Vagina (tissue), 2 donors: ENCODE measurements around the gene JAG2. TPM values are rescaled to one million over a fixed set of nuclear protein-coding genes. Genes with fewer than 3 reads are reported as not detected.

Experiments
- DNase-seq, 2 donors: peaks; one replicate each; pipeline ENCODE4 v3.0.0-alpha.2; 2017; ENCODE audit errors: extremely low spot score in 2 of 2
- H3K27ac ChIP-seq: fragments of 200-600 bp; sonication (generic); one replicate; pipeline ENCODE4 v1.5.1; 2019
- H3K27me3 ChIP-seq: fragments of 200-600 bp; sonication (generic); one replicate; pipeline ENCODE4 v1.5.1; 2019
- H3K36me3 ChIP-seq, 2 donors: fragments of 200-600 bp; sonication (generic); one replicate each; pipeline ENCODE4 v1.5.1; 2017 to 2019
- H3K4me1 ChIP-seq: fragments of 200-600 bp; sonication (generic); one replicate; pipeline ENCODE4 v1.5.1; 2019
- H3K4me3 ChIP-seq, 2 donors: fragments of 200-600 bp; sonication (generic); 1 replicate in 1 of 2; 2 replicates in 1 of 2; pipeline ENCODE4 v1.5.1; 2016 to 2019
- H3K9me3 ChIP-seq: fragments of 200-600 bp; sonication (generic); one replicate; pipeline ENCODE4 v1.5.1; 2019
- POLR2A ChIP-seq, 2 donors: fragments of 450-650 bp; IDR thresholded peaks; one replicate each; pipeline ENCODE4 v1.6.1; 2017; ENCODE audit warnings: antibody characterized with exemption in 2 of 2, mild to moderate bottlenecking in 2 of 2, moderate library complexity in 2 of 2
- POLR2AphosphoS5 ChIP-seq, 2 donors: sonication (generic); formaldehyde crosslinking; IDR thresholded peaks; one replicate each; pipeline ENCODE4 v1.9.0; 2017; ENCODE audit warnings: antibody characterized with exemption in 2 of 2, mild to moderate bottlenecking in 2 of 2, low read depth in 1 of 2; ENCODE audit not compliant: insufficient read depth in 1 of 2
- intact Hi-C: fragments of 100-400 bp; cut with DNase I; formaldehyde crosslinking; loops from one replicate; pipeline ENCODE4 v1.15.1; 2023
- total RNA-seq: library from RNA; depleted of rRNA; stranded (reverse); fragments of >200 nt; gene quantifications from one replicate; pipeline ENCODE4 v1.2.3, GENCODE V29; 2016
- TF ChIP-seq, protein P1 (sequence below), 3 experiments: fragments of 450-650 bp in 2 of 3; fragments of 200-600 bp in 1 of 3; sonication (generic) in 1 of 3; IDR thresholded peaks; one replicate each; pipeline ENCODE4 v1.5.1; 2017 to 2019; ENCODE audit warnings: antibody characterized with exemption in 3 of 3, mild to moderate bottlenecking in 2 of 3, moderate library complexity in 2 of 3

The JAG2 gene
- total RNA-seq, 1 donor from 2014 or later = 17.7 TPM

DNA sequence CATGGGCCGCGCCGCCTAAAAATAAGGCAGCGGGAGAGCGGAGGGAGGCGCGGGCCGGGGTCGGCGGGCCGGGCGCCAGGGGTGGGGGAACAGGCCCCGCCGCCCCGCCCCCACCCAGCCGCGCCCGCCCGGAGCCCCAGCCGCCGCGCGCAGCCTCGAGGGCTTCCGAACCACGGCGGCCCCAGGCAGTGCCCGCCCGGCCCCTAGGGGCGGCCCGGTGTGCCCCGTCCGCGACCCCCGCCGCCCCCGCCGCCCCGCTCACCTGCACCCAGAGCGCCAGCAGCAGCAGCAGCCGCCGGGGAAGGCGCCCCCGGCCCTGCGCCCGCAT, 519 bp downstream of the JAG2 start:
- TF ChIP-seq POLR2A (IDR thresholded peaks at IDR 0.05) = no peak
- TF ChIP-seq, protein P1, sequence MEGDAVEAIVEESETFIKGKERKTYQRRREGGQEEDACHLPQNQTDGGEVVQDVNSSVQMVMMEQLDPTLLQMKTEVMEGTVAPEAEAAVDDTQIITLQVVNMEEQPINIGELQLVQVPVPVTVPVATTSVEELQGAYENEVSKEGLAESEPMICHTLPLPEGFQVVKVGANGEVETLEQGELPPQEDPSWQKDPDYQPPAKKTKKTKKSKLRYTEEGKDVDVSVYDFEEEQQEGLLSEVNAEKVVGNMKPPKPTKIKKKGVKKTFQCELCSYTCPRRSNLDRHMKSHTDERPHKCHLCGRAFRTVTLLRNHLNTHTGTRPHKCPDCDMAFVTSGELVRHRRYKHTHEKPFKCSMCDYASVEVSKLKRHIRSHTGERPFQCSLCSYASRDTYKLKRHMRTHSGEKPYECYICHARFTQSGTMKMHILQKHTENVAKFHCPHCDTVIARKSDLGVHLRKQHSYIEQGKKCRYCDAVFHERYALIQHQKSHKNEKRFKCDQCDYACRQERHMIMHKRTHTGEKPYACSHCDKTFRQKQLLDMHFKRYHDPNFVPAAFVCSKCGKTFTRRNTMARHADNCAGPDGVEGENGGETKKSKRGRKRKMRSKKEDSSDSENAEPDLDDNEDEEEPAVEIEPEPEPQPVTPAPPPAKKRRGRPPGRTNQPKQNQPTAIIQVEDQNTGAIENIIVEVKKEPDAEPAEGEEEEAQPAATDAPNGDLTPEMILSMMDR (IDR thresholded peaks at IDR 0.05) = no peak
- TF ChIP-seq POLR2AphosphoS5 (IDR thresholded peaks at IDR 0.05; ENCODE audit: insufficient read depth in 1 of 2, low read depth in 1 of 2) = no peak
- Histone ChIP-seq H3K27me3 (no peaks in the 10 kb centered on the region), H3K4me1 (peaks cover 42% of the 10 kb centered on the region), H3K27ac (no peak overlapping the region), H3K9me3 (no peaks in the 10 kb centered on the region), H3K36me3 (no peaks in the 10 kb centered on the region), H3K4me3 (peak overlapping the region; percentile 44 to 56)
- DNase-seq = no peak
- intact Hi-C loops = no loop called here

DNA sequence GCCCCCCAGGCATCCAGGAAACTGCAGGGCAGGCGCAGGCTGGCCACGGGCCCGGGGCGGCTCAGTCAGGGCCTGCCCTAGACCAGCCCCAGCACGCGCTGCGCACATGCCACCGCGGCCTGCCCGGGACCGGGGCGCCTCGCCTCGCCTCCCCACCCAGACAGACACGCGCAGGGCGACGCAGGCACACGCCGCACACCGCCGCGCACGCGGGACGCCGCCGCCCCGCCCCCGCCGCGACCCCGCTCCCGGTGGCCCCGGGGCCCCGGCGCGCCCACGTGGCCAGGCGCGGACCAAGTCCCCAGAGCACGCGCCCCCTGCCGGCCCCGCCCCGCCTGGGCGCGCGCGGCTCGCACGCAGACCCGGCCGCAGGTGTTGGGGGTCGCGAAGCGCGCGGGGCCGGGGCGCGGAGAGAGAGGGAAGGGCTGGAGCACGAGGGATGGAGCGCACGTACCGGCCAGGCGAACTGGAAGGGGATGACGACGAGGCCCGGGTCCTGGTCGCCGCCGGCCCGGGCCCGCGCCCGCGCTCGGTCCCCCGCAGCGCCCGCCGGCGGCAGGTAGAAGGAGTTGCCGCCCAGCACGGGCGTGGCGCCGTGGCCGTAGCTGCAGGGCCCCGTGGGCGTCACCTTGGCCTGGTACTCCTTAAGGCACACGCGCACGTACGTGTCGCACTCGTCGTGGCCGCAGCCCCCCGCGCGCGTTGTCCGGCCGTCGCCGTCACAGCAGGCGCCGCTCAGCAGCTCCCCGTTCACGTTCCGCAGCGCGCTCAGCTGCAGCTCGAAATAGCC, 1.1 kb downstream of the JAG2 start:
- H3K27me3 ChIP-seq = no peaks in the 10 kb centered on the region
- H3K4me3 ChIP-seq = peak overlapping the region; percentile 44 to 56
- H3K36me3 ChIP-seq = no peaks in the 10 kb centered on the region
- no peaks in the 10 kb centered on the region for H3K9me3 ChIP-seq
- intact Hi-C loops = no loop called here
- H3K27ac ChIP-seq = no peak overlapping the region
- peaks cover 42% of the 10 kb centered on the region for H3K4me1 ChIP-seq
- TF ChIP-seq, protein P1 (IDR thresholded peaks at IDR 0.05) = no peak
- no peak for TF ChIP-seq POLR2A (IDR thresholded peaks at IDR 0.05)
- TF ChIP-seq POLR2AphosphoS5 (IDR thresholded peaks at IDR 0.05; ENCODE audit: insufficient read depth in 1 of 2, low read depth in 1 of 2) = no peak
- no peak for DNase-seq

DNA sequence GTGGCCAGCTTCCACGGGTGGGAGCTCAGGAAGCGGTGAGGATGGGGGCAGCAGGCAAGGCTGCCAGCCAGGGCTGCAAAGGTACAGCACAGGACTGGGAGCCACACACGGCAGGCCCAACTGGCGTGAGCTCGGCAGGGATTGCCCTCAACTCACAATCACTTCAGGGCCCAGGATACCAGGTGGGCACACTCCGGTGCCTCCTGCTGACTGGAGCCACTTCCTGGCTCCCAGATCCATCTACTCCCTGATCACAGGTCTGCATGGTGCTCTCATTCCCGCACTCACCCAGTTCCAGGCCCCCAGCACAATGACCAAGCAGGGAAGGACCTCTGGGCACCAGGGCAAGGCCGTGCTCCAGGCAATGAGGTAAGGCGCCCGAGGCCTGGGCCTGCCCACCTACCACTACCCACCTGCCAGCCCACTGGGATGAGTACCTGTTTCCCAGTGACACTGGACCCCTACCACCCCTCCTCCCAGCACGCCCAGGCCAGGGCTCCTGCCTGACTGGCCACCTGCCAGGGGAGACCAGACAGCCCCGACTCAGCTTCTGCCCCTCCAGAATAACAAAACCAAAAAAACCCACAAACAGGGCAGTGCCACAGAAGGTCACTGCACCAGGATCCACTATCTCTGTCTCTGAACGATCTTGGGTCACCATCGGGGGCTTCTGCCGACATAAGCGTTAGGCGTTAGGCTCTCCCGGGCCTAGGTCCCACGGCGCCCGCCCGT, 1.8 kb downstream of the JAG2 start:
- DNase-seq = no peak

DNA sequence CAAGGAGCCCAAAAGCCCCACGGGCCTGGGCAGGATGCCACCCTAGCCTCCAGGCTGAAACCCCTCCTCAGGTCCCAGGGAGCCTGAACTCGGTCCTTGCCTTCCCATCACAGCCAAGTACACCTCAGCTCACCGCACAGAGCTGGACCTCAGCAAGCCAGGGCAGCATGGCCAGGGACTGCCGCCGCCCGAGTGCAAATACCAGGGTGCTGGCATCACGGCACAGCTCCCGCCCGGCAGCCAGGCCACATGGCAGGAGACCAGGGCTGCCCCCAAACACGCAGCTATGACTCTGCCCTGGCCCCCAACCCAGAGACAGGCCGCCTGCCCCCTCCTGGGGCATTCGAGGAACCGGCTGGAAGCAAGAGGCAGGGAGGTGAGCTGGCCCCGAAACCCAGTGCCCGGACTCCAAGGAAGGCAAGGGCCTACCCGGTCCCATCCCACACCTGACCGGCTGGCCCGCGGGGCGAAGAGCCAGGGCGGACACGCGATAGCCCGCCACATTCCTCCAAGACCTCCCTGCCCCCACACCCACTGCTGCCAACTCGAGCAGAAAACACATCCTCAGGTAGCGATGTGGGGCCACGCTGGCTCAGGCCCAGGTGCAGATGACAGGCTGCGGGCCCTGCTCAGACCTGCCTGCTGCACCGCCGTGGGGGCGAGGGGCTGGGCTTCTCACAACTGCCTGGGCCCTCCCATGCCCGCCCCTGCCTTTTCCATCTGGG, 2.7 kb downstream of the JAG2 start:
- no peaks in the 10 kb centered on the region for H3K36me3 ChIP-seq
- DNase-seq = no peak
- intact Hi-C loops = no loop called here
- no peak overlapping the region for H3K27ac ChIP-seq
- H3K4me3 ChIP-seq = no peak overlapping the region
- H3K9me3 ChIP-seq = no peaks in the 10 kb centered on the region
- H3K27me3 ChIP-seq = no peaks in the 10 kb centered on the region
- TF ChIP-seq POLR2A (IDR thresholded peaks at IDR 0.05) (no peak), POLR2AphosphoS5 (IDR thresholded peaks at IDR 0.05; ENCODE audit: insufficient read depth in 1 of 2, low read depth in 1 of 2) (no peak)
- TF ChIP-seq, protein P1 (IDR thresholded peaks at IDR 0.05) = no peak
- H3K4me1 ChIP-seq = peaks cover 39% of the 10 kb centered on the region

More for the DNA sequence above, 1.8 kb downstream of the JAG2 start:
- Histone ChIP-seq H3K27ac (no peak overlapping the region), H3K27me3 (no peaks in the 10 kb centered on the region), H3K4me1 (peaks cover 42% of the 10 kb centered on the region), H3K9me3 (no peaks in the 10 kb centered on the region), H3K36me3 (no peaks in the 10 kb centered on the region), H3K4me3 (peak overlapping the region; percentile 44 to 56)
- TF ChIP-seq POLR2AphosphoS5 (IDR thresholded peaks at IDR 0.05; ENCODE audit: insufficient read depth in 1 of 2, low read depth in 1 of 2) = no peak
- no peak for TF ChIP-seq POLR2A (IDR thresholded peaks at IDR 0.05)
- TF ChIP-seq, protein P1 (IDR thresholded peaks at IDR 0.05) = no peak
- intact Hi-C loops = no loop called here
